GM23248 (cell line): ENCODE measurements around the gene FBP2. TPM values are rescaled to one million over a fixed set of nuclear protein-coding genes. Genes with fewer than 3 reads are reported as not detected.
A peak's percentile ranks its signal among the peaks of the same experiment; 100 is the strongest.
"Not testable (repeated sequence)": the region's sequence is repeated elsewhere in the genome, so short reads cannot be mapped to it uniquely, and the experiment has no call there.

Source experiments
- DNase-seq: peaks from one replicate; pipeline ENCODE4 v3.0.0-alpha.2; 2015
- H2AFZ ChIP-seq: fragments of 200-600 bp; sonication (generic); 2 replicates; pipeline ENCODE4 v1.6.1; 2016; ENCODE audit warnings: antibody characterized with exemption
- H3F3A ChIP-seq: fragments of 200-600 bp; sonication (generic); 2 replicates; pipeline ENCODE4 v1.6.1; 2016; ENCODE audit warnings: mild to moderate bottlenecking, antibody characterized with exemption, mixed run types; ENCODE audit not compliant: insufficient read depth
- H3K27ac ChIP-seq: fragments of 200-600 bp; sonication (generic); 2 replicates; pipeline ENCODE4 v1.5.1; 2016; ENCODE audit warnings: mild to moderate bottlenecking
- H3K27me3 ChIP-seq: fragments of 200-600 bp; sonication (generic); replicated peaks from 2 replicates; pipeline ENCODE4 v1.6.1; 2016; ENCODE audit warnings: mild to moderate bottlenecking; ENCODE audit not compliant: insufficient read depth
- H3K36me3 ChIP-seq: fragments of 200-600 bp; sonication (generic); 2 replicates; pipeline ENCODE4 v1.6.1; 2016; ENCODE audit warnings: low read depth, mild to moderate bottlenecking
- H3K4me1 ChIP-seq: fragments of 200-600 bp; sonication (generic); 2 replicates; pipeline ENCODE4 v1.6.1; 2016; ENCODE audit warnings: mild to moderate bottlenecking; ENCODE audit not compliant: insufficient read depth
- H3K4me2 ChIP-seq: fragments of 200-600 bp; sonication (generic); one replicate; pipeline ENCODE4 v1.6.1; 2016; ENCODE audit warnings: mild to moderate bottlenecking; ENCODE audit not compliant: unreplicated experiment
- H3K4me3 ChIP-seq: fragments of 200-600 bp; sonication (generic); 2 replicates; pipeline ENCODE4 v1.5.1; 2016; ENCODE audit warnings: mild to moderate bottlenecking
- H3K79me2 ChIP-seq: fragments of 200-600 bp; sonication (generic); 2 replicates; pipeline ENCODE4 v1.6.1; 2016; ENCODE audit warnings: mild to moderate bottlenecking; ENCODE audit not compliant: insufficient read depth
- H3K9ac ChIP-seq: fragments of 200-600 bp; sonication (generic); 2 replicates; pipeline ENCODE4 v1.6.1; 2016; ENCODE audit warnings: mild to moderate bottlenecking
- H3K9me2 ChIP-seq: fragments of 200-600 bp; sonication (generic); 2 replicates; pipeline ENCODE4 v1.6.1; 2016; ENCODE audit warnings: mixed run types, mild to moderate bottlenecking, moderate library complexity; ENCODE audit not compliant: insufficient read depth
- H3K9me3 ChIP-seq: fragments of 200-600 bp; sonication (generic); one replicate; pipeline ENCODE4 v1.6.1; 2017; ENCODE audit warnings: low read depth
- H4K20me1 ChIP-seq: fragments of 200-600 bp; sonication (generic); 2 replicates; pipeline ENCODE4 v1.6.0; 2016; ENCODE audit not compliant: insufficient read depth
- EZH2 ChIP-seq: fragments of 200-600 bp; sonication (generic); IDR thresholded peaks from 2 replicates; pipeline ENCODE4 v1.6.1; 2018; ENCODE audit warnings: antibody characterized with exemption, mild to moderate bottlenecking; ENCODE audit not compliant: insufficient read depth, poor library complexity, severe bottlenecking
- EZH2phosphoT487 ChIP-seq: fragments of 200-600 bp; sonication (generic); IDR thresholded peaks from 2 replicates; pipeline ENCODE4 v1.6.1; 2018; ENCODE audit warnings: antibody characterized with exemption, moderate library complexity, mild to moderate bottlenecking, low read depth; ENCODE audit not compliant: insufficient read depth
- WGBS, 2 experiments: methylation state at CpG; one replicate each; pipeline ENCODE4 v1.1.6; 2015 to 2017; ENCODE audit warnings: low lambda C conversion rate in 2 of 2, low coverage in 1 of 2; ENCODE audit errors: missing lambda C conversion rate in 2 of 2; 5-methylcytosine and 5-hydroxymethylcytosine counted together
- in situ Hi-C: fragments of 300-500 bp; cut with MboI; formaldehyde crosslinking; loops from 2 replicates; pipeline ENCODE4 v1.15.0; 2020
- polyA plus RNA-seq: library from polyadenylated mRNA; unstranded; fragments of >200 nt; fragmentation: Nextera tagmentation; extraction: Ambion mirVana; gene quantifications from 2 replicates; pipeline ENCODE4 v1.2.1, GENCODE V29; 2016
- total RNA-seq: library from RNA; depleted of rRNA; stranded (reverse); fragments of >200 nt; shearing (Covaris generic); gene quantifications from 2 replicates; pipeline ENCODE4 v1.2.3, GENCODE V29; 2014

The FBP2 gene
- total and polyA plus RNA-seq, 2 experiments from 2014 or later = not detected

GRCh38 chr9:94545940-94546339 lies 47.7 kb downstream of the FBP2 start:
- Histone ChIP-seq H3K4me1 (no peaks in the 10 kb centered on the region), H3K27ac (no peak overlapping the region), H3K4me2 (no peak overlapping the region), H3K9ac (no peak overlapping the region), H3K27me3 (peaks cover 8% of the 10 kb centered on the region; the same call in 1 of the 2 replicates), H3K9me2 (no peaks in the 10 kb centered on the region), H3F3A (no peaks in the 10 kb centered on the region), H4K20me1 (no peaks in the 10 kb centered on the region), H3K4me3 (no peak overlapping the region), H3K36me3 (no peaks in the 10 kb centered on the region), H2AFZ (no peak overlapping the region), H3K79me2 (no peaks in the 10 kb centered on the region), H3K9me3 (no peaks in the 10 kb centered on the region)
- DNase-seq = no peak
- WGBS, 2 experiments = 0 to 11% methylated on average over 1 of the region's 1 CpG
- TF ChIP-seq EZH2 (no peak), EZH2phosphoT487 (no peak)
- in situ Hi-C loops = no loop called here

GRCh38 chr9:94544335-94544734 lies 49.3 kb downstream of the FBP2 start:
- H3K27ac ChIP-seq, H3K4me1 ChIP-seq, H3K9ac ChIP-seq, H3K79me2 ChIP-seq, H3K27me3 ChIP-seq, H2AFZ ChIP-seq, H3K9me2 ChIP-seq, H3K9me3 ChIP-seq, in situ Hi-C loops, H3K36me3 ChIP-seq, H3F3A ChIP-seq, H3K4me3 ChIP-seq, DNase-seq, H3K4me2 ChIP-seq, H4K20me1 ChIP-seq: not testable (repeated sequence)
- WGBS, 2 experiments = 40 to 42% methylated on average over 5 of the region's 5 CpGs

- no peak overlapping the region for H3K27ac ChIP-seq
- no peak for TF ChIP-seq EZH2phosphoT487
- no peak for TF ChIP-seq EZH2
- H3F3A ChIP-seq = no peaks in the 10 kb centered on the region
- H2AFZ ChIP-seq = no peak overlapping the region
- in situ Hi-C loops = no loop called here
- H3K9ac ChIP-seq = no peak overlapping the region
- no peak for DNase-seq
- H3K79me2 ChIP-seq = no peaks in the 10 kb centered on the region
- no peaks in the 10 kb centered on the region; the same call in 1 of the 2 replicates for H3K27me3 ChIP-seq
- H4K20me1 ChIP-seq = no peaks in the 10 kb centered on the region
- no peak overlapping the region for H3K4me3 ChIP-seq
- WGBS, 2 experiments = 42 to 55% methylated on average over 4 of the region's 4 CpGs
- H3K36me3 ChIP-seq = no peaks in the 10 kb centered on the region
- no peaks in the 10 kb centered on the region for H3K9me2 ChIP-seq
- no peaks in the 10 kb centered on the region for H3K4me1 ChIP-seq
- H3K4me2 ChIP-seq = no peak overlapping the region
- H3K9me3 ChIP-seq = no peaks in the 10 kb centered on the region
These were observed 54.7 kb downstream of the FBP2 start for GRCh38 chr9:94538908-94539307.

DNA sequence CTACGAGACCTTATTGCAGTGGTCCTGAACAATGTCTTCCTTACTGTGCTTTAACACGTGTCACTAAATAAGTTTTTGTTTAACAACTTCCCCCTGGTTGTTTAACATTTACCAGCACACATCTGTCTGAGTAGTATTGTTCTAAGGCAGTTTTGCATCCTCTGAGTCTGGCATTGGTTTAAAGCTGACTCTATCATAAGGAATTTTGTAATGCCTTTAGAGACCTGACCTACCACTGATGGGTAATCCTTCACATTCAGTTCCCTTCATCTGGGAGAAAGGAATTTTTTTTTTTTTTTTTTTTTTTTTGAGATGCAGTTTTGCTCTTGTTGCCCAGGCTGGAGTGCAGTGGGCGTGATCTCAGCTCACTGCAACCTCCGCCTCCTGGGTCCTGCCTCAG lies 58.7 kb downstream of the FBP2 start:
- DNase-seq = peak; percentile 4
- Histone ChIP-seq H3K27ac (no peak overlapping the region), H2AFZ (no peak overlapping the region), H3K9me3 (no peaks in the 10 kb centered on the region), H3K4me1 (no peaks in the 10 kb centered on the region), H3K4me2 (no peak overlapping the region), H4K20me1 (no peaks in the 10 kb centered on the region), H3F3A (no peaks in the 10 kb centered on the region), H3K79me2 (no peaks in the 10 kb centered on the region), H3K36me3 (no peaks in the 10 kb centered on the region), H3K4me3 (no peak overlapping the region), H3K9ac (no peak overlapping the region), H3K9me2 (no peaks in the 10 kb centered on the region), H3K27me3 (peaks cover 5% of the 10 kb centered on the region; the same call in 1 of the 2 replicates)
- in situ Hi-C loops = no loop called here
- TF ChIP-seq EZH2phosphoT487 (no peak), EZH2 (no peak)
- WGBS, 2 experiments = 27 to 35% methylated on average over 4 of the region's 4 CpGs

- Histone ChIP-seq H3K9me3 (no peaks in the 10 kb centered on the region), H3K27me3 (peaks cover 5% of the 10 kb centered on the region; the same call in 1 of the 2 replicates), H4K20me1 (no peaks in the 10 kb centered on the region), H3K9ac (no peak overlapping the region), H3K79me2 (no peaks in the 10 kb centered on the region), H3K9me2 (no peaks in the 10 kb centered on the region), H3F3A (no peaks in the 10 kb centered on the region), H3K36me3 (no peaks in the 10 kb centered on the region), H3K4me3 (no peak overlapping the region), H3K27ac (no peak overlapping the region), H2AFZ (no peak overlapping the region), H3K4me2 (no peak overlapping the region), H3K4me1 (no peaks in the 10 kb centered on the region)
- TF ChIP-seq EZH2phosphoT487 = no peak
- TF ChIP-seq EZH2 = no peak
- WGBS, 2 experiments = 52 to 54% methylated on average over 10 of the region's 10 CpGs
- in situ Hi-C loops = no loop called here
- no peak for DNase-seq
These were observed 60.0 kb downstream of the FBP2 start for GRCh38 chr9:94533601-94534000.
